B cell (primary cell): ENCODE measurements around the gene PAMR1.

ENCODE experiments used
- EZH2 ChIP-seq: IDR thresholded peaks from 2 replicates; pipeline ENCODE4 v1.6.1; 2012; ENCODE audit warnings: borderline replicate concordance, low read depth, mild to moderate bottlenecking, moderate library complexity, low read length; ENCODE audit not compliant: insufficient read depth, poor library complexity, severe bottlenecking
- TF ChIP-seq, protein P1 (sequence below): fragments of 200-600 bp; IDR thresholded peaks from one replicate; pipeline ENCODE4 v1.8.0; 2022; ENCODE audit warnings: antibody characterized with exemption, mild to moderate bottlenecking

DNA sequence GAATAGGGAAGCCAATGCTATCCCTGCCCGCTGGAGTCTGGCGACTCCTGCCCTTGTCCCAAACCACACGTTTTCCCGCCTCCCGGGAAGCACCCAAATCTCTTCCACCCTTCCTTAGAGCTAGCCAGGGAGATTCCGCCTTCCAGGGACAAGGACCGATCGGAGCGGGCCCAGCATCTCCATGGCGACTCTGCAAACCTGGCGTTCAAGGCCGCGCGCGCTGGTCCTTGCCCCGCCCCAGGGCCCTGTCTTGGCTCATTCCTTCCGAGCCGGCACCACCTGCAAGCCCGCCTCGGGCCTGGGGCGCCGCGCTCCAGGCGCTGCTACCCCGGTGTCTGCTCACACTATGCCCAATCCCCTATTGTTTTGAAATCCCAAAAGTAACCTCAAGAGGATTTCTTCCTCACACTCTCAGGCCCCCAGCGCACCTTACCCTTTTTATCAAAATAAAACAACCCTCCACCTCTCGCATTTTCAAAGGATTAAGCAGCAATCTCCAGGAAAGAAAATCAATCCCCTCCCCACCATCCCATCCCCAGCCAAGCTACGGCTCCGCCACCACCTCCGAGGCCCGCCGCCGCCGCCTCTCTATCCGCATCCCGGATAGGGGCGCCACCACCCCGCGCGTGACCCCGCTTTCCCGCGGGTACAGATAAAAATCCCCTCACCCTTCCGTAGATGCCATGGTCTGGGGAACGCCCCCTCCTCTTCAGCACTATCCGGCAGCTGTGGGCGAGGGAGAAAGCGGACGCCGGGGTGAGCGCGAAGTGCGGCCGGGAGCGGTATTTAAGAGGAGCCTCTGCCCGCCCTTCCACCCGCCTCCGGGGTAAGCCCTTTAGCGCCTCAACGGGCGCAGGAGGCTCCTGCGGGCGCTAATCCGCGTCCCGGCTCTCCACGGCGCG is 106.9 kb downstream of the PAMR1 start:
- TF ChIP-seq, protein P1, sequence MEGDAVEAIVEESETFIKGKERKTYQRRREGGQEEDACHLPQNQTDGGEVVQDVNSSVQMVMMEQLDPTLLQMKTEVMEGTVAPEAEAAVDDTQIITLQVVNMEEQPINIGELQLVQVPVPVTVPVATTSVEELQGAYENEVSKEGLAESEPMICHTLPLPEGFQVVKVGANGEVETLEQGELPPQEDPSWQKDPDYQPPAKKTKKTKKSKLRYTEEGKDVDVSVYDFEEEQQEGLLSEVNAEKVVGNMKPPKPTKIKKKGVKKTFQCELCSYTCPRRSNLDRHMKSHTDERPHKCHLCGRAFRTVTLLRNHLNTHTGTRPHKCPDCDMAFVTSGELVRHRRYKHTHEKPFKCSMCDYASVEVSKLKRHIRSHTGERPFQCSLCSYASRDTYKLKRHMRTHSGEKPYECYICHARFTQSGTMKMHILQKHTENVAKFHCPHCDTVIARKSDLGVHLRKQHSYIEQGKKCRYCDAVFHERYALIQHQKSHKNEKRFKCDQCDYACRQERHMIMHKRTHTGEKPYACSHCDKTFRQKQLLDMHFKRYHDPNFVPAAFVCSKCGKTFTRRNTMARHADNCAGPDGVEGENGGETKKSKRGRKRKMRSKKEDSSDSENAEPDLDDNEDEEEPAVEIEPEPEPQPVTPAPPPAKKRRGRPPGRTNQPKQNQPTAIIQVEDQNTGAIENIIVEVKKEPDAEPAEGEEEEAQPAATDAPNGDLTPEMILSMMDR, result no peak
- no peak for TF ChIP-seq EZH2
